ENCODE measurements around the gene LTBP3. TPM values are rescaled to one million over a fixed set of nuclear protein-coding genes. Genes with fewer than 3 reads are reported as not detected.

LTBP3 gene
- polyA plus RNA-seq, 3 donors: 88.3 to 101 (median 89.4) TPM

DNA sequence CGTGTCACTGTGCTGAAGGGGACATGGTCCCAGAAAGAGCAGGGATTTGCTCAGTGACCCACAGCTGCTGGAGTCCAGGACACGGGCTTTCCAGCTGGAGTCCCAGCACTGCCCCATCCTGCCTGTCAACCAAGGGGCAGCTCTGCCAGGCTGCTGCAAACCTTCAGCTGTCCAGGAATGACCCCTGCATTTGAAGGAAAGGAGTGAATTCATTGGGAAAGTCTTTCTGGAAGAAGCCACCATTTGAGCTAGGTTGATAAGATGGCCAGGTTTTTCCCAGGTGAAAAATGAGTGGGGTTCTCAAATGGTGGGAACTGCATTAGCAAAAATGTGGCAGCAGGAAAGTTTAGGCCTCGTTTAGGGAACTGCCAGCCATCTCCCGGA is 28.1 kb upstream of the LTBP3 start:
- DNase-seq (ENCODE audit: low read depth in 3 of 3, low spot score in 2 of 3): no peak

DNA sequence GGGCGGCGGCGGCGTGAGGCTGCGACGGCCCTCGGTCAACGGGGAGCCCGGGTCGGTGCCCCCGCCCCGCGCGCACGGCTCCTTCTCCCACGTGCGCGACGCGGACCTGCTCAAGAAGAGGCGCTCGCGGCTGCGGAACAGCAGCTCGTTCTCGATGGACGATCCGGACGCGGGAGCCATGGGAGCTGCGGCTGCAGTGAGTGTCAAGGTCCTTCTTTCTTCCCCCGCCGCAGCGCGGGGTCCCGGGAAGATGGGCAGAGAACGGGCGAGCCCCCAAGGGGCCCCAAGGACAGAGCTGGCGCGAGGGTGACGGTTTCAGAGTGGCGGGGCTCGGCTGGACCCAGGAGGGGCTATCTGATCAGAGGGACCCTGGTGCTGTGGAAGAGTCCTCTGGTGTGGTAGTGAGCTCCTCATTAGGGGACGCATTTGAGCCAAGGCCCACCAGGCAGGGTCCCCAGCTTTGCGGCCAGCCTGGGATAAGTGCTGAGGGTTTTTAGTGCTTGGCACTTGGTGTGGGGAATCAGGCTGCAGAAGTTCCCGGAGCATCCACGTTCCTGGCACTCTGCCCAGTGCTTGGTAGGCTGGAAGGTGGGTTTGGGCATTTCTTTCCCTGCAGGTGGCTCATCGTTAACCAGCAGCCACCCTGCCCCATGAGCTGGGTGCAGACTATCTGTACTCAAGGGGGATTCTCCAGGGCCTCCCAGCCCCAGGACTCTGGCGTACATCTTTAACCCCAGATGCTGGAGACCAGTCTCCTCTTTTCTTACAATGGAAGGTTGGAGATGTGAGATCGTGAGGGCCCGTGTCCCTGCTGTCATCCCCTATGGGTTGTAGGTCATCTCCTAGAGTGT is 27.5 kb upstream of the LTBP3 start:
- DNase-seq (ENCODE audit: low read depth in 3 of 3, low spot score in 2 of 3): no peak

DNA sequence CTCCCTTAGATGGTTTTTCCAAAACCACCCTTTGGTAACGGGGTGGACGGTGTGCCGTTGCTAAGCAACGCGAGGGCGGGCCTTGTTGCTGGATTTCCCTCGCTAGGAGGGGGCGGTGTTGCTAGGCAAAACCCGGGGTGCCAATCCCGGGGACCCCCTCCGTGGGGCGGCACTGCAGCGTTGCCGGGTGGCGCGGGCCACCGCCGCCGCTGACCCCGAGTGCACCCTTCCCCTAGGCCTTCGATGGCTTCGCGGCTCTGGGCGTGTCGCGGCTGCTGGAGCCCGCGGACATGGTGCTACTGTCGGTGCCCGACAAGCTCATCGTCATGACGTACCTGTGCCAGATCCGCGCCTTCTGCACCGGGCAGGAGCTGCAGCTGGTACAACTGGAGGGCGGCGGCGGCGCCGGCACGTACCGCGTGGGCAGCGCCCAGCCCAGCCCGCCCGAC is 26.6 kb upstream of the LTBP3 start:
- no peak for DNase-seq (ENCODE audit: low read depth in 3 of 3, low spot score in 2 of 3)

DNA sequence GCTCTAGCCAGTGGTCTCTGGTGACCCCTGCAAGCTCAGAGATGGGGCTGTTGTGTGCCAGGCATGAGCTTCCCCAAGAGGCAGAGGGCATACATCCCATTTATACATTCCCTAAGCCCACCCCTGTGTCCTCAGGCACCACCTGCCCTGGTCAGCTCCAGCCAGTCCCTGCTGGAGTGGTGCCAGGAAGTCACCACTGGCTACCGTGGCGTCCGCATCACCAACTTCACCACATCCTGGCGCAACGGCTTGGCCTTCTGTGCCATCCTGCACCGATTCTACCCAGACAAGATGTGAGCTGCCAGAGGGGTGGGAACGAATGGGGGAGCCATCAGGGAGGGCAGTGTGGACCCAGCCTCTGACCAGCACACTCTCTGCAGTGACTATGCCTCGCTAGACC is 25.9 kb upstream of the LTBP3 start:
- no peak for DNase-seq (ENCODE audit: low read depth in 3 of 3, low spot score in 2 of 3)

DNA sequence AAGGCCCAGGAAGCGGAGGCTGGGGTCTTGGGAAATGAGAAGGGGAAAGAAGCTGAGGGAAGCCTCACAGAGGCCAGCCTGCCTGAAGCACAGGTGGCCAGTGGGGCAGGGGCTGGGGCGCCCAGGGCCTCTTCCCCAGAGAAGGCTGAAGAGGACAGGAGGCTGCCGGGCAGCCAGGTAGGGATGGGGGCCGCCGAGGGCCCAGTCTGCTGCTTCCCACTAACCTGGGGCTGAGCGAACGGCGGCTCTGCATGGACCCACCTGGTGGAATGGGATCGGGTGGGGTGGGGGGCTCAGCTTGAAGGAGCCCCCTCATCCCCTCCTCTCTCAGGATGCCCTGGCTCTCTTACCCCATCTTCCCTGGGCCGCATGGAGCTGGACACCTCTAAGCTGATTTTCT is 25.4 kb upstream of the LTBP3 start:
- DNase-seq (ENCODE audit: low read depth in 3 of 3, low spot score in 2 of 3): no peak

DNA sequence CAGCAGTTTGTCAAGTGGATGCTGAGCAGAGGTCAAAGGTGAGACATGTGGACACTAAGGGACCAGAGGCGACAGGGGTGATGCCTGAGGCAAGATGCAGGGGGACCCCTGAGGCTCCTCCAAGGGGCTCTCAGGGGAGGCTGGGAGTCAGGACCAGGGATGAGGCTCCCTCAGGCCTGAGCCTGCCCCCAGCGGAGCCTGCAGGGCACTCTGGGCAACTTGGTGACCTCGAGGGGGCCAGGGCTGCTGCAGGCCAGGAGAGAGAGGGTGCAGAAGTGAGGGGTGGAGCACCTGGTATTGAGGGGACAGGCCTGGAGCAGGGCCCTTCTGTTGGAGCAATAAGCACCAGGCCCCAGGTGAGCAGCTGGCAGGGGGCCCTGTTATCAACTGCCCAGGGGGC is 23.8 kb upstream of the LTBP3 start:
- no peak for DNase-seq (ENCODE audit: low read depth in 3 of 3, low spot score in 2 of 3)

DNA sequence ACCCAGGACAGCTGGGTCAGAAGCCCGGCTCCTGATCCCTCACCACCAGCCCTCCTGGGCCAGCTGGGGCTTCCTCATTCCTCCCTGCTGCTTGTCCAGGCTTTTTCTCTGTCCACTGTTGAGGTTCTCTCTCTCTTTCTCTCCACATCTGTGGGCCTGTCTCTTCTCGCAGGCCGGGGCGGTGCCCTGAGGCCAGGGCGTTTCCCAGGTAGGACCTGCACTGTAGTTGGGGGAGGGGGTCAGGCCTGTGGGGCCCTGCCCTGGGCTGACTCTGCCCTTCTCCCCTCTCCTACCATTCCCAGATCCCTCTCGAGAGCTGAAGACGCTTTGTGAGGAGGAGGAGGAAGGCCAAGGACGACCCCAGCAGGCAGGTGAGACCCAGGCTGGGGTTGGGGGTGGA is 22.6 kb upstream of the LTBP3 start:
- DNase-seq (ENCODE audit: low read depth in 3 of 3, low spot score in 2 of 3): no peak

DNA sequence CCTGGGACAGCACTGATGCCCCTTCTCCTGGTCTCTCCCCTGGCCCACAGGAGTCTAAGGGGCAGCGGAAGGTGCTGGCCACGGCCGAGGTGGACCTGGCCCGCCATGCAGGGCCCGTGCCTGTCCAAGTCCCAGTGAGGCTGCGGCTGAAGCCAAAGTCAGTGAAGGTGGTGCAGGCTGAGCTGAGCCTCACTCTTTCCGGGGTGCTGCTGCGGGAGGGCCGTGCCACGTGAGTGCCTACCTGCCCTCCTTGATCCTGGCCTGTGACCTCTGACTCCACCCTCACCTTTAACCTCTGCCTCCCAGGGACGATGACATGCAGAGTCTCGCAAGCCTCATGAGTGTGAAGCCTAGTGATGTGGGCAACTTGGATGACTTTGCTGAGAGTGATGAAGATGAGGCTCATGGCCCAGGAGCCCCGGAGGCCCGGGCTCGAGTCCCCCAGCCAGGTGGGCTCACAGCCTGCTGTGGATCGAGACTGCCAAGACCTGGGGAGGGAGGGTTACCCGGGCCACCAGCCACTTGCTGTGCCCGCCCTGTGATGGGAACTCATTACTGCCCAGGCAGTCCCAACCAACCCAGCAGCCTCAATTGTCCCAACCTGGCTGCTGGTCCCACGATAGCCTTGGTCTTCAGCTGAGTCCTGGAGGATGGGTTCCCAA is 22.0 kb upstream of the LTBP3 start:
- no peak for DNase-seq (ENCODE audit: low read depth in 3 of 3, low spot score in 2 of 3)

DNA sequence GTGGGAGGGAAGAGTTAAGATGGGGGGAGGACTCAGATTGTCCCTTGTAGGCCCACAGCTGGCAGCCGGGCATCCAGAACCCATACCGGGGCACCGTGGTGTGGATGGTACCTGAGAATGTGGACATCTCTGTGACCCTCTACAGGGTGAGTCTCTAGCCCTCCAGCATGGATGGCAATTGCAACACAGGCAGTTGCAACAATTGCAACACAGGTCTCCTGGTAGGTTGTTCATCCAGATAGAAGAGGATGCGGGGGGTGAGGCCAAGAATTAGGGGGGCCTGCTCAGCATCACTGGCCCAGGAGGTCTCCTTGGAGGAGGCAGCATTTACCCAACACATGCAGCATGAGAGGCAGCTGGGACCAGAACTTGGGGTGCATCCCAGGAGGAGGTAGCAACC is 21.1 kb upstream of the LTBP3 start:
- DNase-seq (ENCODE audit: low read depth in 3 of 3, low spot score in 2 of 3): no peak

DNA sequence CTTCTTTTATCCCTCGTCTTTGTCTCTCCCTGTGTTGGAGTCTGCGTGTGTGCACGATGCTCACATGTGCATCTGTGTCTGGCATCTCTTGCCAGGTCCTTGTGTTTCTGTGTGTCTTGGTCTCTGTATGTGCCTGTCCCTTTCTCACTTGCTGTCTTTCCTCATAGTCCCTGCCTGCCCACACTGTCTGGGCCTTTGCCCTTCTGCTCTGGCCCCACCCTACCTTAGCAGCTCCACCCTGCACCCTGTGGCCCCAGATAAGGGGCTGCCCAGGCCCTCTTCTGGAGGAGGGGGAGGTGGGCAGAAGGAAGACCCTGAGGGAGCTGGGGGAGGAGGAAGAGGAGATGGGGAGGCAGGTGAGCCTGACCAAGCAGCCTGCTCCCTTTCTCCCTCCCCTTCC is 20.5 kb upstream of the LTBP3 start:
- no peak for DNase-seq (ENCODE audit: low read depth in 3 of 3, low spot score in 2 of 3)

DNA sequence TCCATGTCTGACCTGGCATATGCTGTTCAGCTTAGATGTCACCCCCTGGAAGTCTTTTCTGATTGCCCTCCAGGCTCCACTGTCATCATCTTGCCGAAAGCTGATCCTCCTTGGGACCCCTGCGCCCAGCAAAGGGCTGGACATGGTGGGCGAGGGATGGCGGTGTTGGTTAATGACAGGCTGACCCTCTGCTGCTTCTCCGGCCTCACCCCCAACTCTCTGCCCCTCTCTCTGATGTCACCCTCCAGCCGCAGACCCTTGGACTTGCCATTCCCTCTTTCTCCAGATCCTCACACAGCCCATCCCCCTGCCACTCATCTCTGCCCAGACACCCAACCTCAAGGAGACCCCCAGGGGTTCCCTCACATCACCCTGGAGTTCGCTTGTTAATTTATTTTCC is 20.0 kb upstream of the LTBP3 start:
- DNase-seq (ENCODE audit: low read depth in 3 of 3, low spot score in 2 of 3): no peak

DNA sequence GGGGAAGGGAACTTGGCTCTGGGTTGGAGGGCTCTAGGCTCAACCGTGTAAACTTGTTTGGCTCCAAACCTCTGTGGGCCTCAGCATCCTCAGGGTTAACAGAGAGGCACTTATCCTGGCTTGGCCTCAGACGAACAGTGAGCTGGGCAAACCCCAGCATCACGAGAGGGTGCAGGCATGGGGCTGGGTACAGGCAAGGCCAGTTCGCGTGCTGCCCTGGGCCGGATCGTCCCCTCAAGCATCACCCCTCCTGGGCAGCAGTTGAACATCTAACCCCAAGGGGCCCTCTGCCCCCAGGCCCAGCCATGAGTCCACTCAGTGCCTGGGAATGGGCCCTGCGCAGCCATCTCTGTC is 19.6 kb upstream of the LTBP3 start:
- DNase-seq (ENCODE audit: low read depth in 3 of 3, low spot score in 2 of 3): no peak

DNA sequence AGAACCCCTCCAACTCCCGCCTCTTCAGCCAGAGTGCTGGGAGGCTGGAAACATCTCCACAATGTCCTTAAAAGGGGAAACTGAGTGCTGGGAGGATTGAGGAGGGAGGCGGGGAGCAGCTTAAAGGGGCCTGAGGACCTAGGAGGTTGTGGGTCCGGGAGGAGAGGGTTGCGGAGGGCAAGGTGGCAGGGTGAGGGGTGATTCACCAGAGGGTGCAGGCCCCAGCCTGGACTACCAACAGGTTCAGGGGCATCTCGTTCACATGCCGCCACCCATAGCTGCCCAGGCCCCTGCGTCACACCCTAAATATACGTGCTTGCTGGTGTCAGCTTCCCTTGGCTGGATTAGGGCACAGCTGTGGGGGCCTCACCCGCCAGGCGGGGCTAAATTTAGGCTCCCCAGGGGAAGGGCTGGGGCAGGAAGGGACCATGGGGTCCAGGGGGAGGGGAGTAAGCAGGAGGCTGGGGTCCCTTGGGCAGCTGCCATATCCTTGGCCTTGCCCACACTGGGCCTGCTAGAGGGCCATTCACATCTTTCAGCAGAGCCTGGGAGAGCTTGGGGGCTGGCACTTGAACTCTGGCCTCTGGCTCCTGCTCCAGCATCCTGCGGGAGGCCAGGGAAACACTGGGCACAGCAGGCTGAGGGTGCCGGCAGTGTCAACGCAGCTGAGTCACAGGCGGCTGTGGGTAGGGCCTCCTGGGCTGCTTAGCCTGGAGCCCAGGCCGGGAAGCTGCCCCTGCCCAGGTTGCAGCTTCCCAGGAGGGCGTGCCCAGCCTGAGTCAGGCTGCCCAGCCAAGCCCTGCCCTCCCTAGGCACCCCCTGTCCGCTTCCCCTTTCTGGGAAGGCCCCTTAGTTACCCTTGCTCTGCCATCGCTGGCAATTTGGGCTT is 19.0 kb upstream of the LTBP3 start:
- DNase-seq (ENCODE audit: low read depth in 3 of 3, low spot score in 2 of 3): no peak

DNA sequence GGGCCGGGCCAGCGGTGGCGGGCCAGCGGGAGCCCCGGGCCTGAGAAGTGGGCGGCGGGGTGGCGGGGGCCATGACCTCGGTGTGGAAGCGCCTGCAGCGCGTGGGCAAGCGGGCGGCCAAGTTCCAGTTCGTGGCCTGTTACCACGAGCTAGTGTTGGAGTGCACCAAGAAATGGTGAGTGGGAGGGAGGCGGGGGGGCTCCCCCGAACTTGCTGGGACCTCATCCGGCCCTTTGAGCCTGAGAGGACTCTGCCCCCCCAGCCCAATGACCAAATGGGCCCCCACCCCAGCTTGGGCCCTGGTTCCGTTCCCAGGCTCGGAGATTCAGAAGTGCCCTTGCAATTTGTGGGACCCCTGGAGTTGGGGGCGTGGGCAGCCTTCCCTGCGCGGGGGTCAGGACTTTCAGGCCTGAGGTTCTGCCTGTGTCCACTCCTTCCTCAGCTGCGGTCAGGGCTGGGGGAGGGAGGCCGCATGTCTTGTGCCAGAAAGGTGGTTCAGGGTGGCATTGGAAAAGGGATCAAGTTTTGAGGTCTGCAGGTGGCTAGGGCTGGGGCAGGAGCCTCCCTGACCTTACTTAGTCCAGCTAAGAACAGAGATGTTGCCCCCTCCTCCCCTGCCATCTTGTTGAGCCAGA is 18.2 kb upstream of the LTBP3 start:
- no peak for DNase-seq (ENCODE audit: low read depth in 3 of 3, low spot score in 2 of 3)

DNA sequence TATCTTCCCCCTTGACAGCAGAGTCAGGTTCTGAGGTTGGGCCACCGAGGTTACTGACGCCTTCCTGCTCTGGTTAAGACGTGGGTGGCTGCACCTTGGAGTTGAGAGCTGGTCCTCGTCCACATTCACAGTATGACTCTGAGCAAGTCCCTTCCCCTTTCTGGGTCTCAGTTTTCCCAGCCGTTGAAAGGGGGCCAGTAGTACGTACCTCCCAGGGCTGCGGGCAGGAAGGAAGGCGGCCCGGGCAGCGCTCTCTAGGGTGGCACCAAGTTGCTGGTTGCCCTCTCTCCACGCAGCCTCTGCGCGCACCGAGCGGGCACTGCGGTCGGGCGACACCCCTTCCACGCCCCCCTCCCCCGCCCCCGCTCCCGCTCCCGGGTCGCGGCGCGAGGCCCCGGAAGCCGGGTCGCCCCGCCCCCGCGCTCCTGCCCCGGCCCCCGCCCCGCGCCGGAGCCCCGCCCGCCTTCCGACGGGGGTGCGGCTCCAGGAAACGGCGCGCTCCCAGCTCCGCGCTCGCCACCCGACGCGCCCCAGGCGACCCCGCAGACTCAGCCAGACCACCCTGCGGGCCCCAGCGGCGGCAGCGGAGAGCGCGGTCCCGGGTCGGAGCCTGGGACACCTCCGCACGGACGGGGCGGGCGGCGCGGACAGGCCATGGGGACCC is 17.5 kb upstream of the LTBP3 start, which contains the start of gene EHBP1L1:
TSS of gene EHBP1L1 (plus strand) at position 486 of the 664 bp plus-strand sequence. CDS start 250 bp downstream, outside the sequence.
- DNase-seq (ENCODE audit: low read depth in 3 of 3, low spot score in 2 of 3): no peak

DNA sequence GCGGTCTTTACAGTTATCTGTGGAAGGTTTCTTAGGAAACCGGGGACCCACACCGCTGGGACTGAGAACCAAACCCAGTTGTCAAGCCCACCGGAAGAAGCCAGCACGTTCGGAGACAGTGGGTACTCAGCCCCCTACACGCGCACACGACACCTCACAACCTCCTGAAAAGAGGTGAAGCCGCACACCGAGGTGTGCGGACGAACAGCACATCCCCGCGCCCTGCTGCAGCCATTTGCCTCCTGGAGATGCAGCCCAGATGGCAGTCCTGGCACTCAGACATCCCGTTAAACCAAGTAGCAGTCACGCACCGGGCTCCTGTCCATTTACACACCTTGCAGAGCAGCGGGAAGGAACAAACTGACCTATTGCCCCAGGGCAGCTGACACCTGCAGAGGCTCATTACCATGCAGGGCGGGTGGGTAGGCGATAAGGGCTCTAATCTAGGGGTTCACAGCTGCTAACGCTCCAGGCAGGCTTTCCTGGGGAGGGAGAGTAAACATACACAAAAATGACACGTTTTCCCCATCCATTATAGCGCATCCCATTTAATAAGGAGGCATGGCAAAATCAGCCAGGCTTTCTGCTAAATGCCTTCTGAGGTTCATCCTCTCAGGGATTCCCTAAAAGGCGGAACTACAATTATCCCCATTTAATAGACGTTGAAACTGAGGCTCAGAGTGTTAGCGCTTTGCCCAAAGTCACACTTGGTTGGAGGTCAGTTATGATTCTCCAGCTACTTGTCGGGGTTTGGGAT is 16.8 kb upstream of the LTBP3 start:
- no peak for DNase-seq (ENCODE audit: low read depth in 3 of 3, low spot score in 2 of 3)

DNA sequence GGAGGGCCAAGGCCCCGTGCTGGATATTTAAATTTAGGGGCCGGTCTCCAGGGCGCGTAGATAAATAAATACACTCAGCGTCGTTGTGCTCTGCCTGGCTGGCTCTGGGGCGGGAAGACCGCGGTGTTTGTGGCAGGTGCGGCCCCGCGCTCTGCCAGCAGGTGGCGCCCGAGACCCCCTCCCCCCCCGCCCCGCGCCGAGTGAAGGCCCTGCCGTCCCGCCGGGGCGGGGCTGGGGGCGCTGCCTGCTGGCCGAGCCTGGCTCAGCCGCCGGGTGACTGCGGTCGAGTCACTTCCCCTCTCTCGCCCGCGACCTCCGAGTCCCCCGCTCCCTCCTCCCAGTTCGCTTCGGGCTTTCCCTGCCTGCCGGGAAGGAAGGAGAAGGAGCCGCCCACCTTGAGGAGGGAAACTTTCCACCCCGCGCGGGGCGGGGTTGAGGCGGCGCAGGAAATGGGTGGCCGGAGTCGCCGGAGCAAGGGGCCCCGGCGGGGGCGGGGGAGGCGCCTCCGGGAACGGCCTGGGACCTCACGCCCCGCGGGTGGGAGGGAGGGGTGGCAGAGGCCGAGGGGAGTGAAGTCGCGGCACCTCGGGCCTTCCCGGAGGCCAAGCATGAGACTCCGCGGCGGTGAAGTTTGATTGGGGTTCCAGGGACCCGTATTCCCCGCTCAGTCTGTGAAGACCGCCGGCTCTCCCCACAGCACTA is 16.1 kb upstream of the LTBP3 start:
- DNase-seq (ENCODE audit: low read depth in 3 of 3, low spot score in 2 of 3): peak in 1 of 3 donors; percentile 77

DNA sequence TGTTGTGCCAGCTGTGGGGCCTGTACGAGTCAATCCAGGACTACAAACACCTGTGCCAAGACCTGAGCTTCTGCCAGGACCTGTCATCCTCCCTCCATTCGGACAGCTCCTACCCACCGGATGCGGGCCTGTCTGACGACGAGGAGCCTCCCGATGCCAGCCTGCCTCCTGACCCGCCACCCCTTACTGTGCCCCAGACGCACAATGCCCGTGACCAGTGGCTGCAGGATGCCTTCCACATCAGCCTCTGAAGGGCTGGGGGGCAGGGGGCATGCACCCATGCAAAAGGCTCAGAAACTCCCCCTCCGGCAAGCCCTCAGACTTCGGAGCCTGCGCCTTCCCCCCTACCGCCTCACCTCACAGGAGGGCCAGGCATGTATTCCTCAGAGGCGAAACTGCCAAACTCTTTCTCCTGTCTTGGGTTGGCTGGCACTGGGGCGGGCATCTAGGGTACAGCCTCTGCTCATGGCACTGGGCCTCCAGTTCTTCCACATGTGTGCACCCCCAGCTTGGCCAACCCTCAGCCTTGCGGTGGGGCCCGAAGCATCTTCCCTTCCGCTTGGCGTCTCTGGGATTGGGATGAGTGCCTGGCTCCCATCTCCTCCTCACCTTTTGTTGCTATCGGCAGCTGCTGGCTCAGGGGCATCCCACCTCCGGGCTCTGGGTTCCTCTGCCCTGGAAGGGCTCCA is 15.4 kb upstream of the LTBP3 start:
- DNase-seq (ENCODE audit: low read depth in 3 of 3, low spot score in 2 of 3): no peak

Data from right renal cortex interstitium (tissue), 3 donors.